SK-N-MC (cell line): Measurements from ENCODE around the gene PTPN14.
A peak's percentile ranks its signal among the peaks of the same experiment; 100 is the strongest.

Experiments used
- DNase-seq: peaks from one replicate; pipeline ENCODE4 v3.0.0-alpha.2; 2011; ENCODE audit warnings: low read depth, low spot score
- H3K27ac ChIP-seq: fragments of 200-600 bp; sonication (generic); 2 replicates; pipeline ENCODE4 v1.5.1; 2016; ENCODE audit warnings: mixed run types
- H3K36me3 ChIP-seq: fragments of 200-600 bp; sonication (generic); 2 replicates; pipeline ENCODE4 v1.6.1; 2017; ENCODE audit warnings: antibody characterized with exemption, low read length, mixed read lengths; ENCODE audit not compliant: insufficient read depth
- H3K4me3 ChIP-seq: fragments of 200-600 bp; sonication (generic); 2 replicates; pipeline ENCODE4 v1.5.1; 2016
- H3K9ac ChIP-seq: fragments of 200-600 bp; sonication (generic); 2 replicates; pipeline ENCODE4 v1.8.0; 2017; ENCODE audit warnings: mixed run types, mixed read lengths; ENCODE audit not compliant: insufficient read length
- H3K9me3 ChIP-seq: fragments of 200-600 bp; sonication (generic); 2 replicates; pipeline ENCODE4 v1.6.1; 2017; ENCODE audit warnings: low read depth, mild to moderate bottlenecking, antibody characterized with exemption, low read length, moderate library complexity, mixed read lengths
- EZH2 ChIP-seq: fragments of 200-600 bp; sonication (generic); IDR thresholded peaks from one replicate; pipeline ENCODE4 v1.6.1; 2017; ENCODE audit warnings: antibody characterized with exemption
- FOXP2 ChIP-seq: optimal IDR thresholded peaks from 2 replicates; pipeline ENCODE3; 2011; ENCODE audit warnings: mild to moderate bottlenecking, moderate library complexity; ENCODE audit not compliant: insufficient read depth; ENCODE audit errors: extremely low read length, control extremely low read depth
- POLR2AphosphoS5 ChIP-seq: IDR thresholded peaks from 2 replicates; pipeline ENCODE4 v1.6.1; 2012; ENCODE audit warnings: mild to moderate bottlenecking, low read depth, low read length, borderline replicate concordance

Gene PTPN14

DNA sequence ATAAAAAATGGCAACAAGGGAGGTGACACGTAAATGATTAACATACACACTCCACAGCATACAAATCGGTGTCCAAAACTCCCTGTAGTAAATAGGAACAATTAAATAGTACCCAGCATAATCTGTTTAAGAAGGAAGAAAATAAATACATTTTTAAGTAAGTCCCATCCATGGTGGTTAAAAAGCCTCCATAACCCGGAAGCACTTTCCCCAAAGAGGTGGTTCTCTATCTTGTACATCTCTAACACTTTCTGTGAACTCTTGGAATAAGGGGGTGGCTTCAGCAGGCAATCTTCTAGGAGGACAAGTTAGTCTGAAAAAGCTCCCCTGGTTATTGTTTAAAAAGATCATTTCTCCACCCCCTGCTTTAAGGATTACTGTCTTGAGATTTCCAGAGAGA is 76.9 kb downstream of the PTPN14 start:
- H3K27ac ChIP-seq = no peak overlapping the region

DNA sequence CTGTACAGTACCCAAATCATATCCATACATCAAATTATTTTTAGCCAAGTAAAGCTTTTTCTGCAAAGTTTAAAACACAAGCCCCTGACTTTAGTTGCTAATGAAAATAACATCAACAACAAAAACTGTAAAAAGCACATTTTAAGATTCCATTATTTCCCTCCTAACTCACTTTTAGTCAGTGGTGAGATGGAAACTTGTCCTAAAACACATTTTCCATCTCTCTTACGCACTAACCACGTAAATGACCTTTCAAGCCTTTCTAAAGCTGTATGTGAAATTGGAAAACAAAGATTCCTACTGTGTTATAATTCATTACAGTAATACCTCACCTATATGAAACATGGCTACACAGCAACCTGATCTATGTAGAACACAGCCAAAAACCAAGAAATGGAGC is 77.5 kb downstream of the PTPN14 start:
- Histone ChIP-seq H3K36me3 (no peaks in the 10 kb centered on the region), H3K9me3 (no peaks in the 10 kb centered on the region), H3K9ac (no peak overlapping the region), H3K27ac (no peak overlapping the region), H3K4me3 (no peak overlapping the region)
- TF ChIP-seq EZH2 = no peak
- TF ChIP-seq FOXP2 = no peak
- no peak for TF ChIP-seq POLR2AphosphoS5
- no peak for DNase-seq

More for the DNA sequence above, 76.9 kb downstream of the PTPN14 start:
- DNase-seq = no peak
- H3K9ac ChIP-seq = no peak overlapping the region
- no peaks in the 10 kb centered on the region for H3K36me3 ChIP-seq
- TF ChIP-seq POLR2AphosphoS5 (no peak), FOXP2 (no peak), EZH2 (no peak)
- no peak overlapping the region for H3K4me3 ChIP-seq
- no peaks in the 10 kb centered on the region for H3K9me3 ChIP-seq

DNA sequence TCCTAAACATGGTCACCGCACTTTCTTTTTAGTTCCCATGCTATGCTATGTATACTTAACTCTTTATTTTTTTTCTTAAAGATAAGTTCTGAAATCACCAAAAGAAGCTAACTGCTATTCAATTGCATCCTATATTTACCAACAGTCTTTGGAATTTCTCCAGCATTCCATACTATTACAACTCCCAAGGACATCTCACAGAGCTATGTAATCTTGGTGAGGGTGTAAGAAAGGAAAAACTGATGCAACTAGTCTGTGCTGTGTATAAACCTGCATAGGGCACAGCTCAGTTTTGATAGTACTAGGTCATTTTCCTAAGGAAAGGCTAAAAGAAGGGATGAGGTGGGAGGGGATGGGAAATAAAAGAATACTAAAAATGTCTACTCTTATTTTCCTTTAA is 78.0 kb downstream of the PTPN14 start:
- Histone ChIP-seq H3K36me3 (no peaks in the 10 kb centered on the region), H3K9ac (no peak overlapping the region), H3K9me3 (no peaks in the 10 kb centered on the region), H3K27ac (no peak overlapping the region), H3K4me3 (no peak overlapping the region)
- no peak for TF ChIP-seq POLR2AphosphoS5
- no peak for TF ChIP-seq EZH2
- no peak for TF ChIP-seq FOXP2
- no peak for DNase-seq

DNA sequence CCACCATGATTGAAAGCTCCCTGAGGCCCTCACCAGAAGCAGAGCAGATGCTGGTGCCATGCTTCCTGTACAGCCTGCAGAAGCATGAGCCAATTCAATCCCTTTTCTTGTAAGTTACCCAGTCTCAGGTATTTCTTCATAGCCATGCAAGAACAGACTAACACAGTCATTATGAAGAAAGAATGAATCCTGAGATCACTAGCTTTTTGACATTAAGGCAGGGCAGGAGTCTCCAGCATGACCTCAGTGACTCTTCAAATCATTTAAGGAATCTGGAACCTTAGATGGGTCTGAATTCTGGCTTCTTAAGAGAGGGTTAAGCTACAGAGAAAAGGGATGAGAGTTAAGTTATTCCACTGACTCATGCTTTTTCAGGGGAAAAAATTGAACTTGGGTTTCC is 79.0 kb downstream of the PTPN14 start:
- no peak overlapping the region for H3K4me3 ChIP-seq
- TF ChIP-seq FOXP2 (no peak), POLR2AphosphoS5 (no peak), EZH2 (no peak)
- no peaks in the 10 kb centered on the region for H3K9me3 ChIP-seq
- H3K27ac ChIP-seq = peak overlapping the region; percentile 42; the same call in 1 of the 2 replicates
- no peaks in the 10 kb centered on the region for H3K36me3 ChIP-seq
- H3K9ac ChIP-seq = no peak overlapping the region
- DNase-seq = no peak

DNA sequence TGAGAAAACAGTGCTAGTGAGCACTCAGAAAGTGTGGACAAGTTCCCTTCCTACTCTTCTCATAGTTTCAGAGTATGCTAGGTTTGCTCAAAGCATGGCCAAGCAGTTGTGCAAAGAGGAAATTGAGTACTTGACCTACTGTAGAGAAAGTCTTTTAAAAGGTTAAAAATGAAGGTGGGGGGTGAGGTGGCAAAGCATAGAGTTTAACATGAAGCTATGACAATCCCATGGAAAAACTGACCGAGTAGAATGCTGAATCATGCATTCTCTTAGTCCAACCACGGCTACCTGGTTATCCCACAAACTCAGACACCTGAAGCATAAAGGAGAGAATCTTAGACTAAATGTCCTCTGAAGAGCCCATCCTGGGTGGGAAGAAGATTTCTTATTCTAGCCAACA is 79.9 kb downstream of the PTPN14 start:
- Histone ChIP-seq H3K4me3 (no peak overlapping the region), H3K36me3 (no peaks in the 10 kb centered on the region), H3K9me3 (no peaks in the 10 kb centered on the region), H3K27ac (no peak overlapping the region), H3K9ac (no peak overlapping the region)
- no peak for DNase-seq
- TF ChIP-seq EZH2 = no peak
- TF ChIP-seq POLR2AphosphoS5 = no peak
- TF ChIP-seq FOXP2 = no peak

DNA sequence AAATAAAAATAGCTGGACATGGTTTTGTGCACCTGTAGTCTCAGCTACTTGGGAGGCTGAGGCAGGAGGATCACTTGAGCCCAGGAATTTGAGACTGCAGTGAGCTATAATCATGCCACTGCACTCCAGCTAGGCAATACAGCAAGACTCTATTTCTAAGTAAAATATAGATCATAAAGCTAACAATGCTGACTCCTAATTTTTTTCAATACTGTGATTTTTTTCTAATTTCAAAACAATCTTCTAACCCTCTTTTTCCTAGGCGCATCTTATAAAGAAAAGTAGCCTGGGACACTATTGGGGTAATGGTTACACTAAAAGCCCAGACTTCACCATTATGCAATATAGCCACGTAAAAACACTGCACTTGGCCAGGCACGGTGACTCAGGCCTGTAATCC is 81.3 kb downstream of the PTPN14 start:
- H3K27ac ChIP-seq = no peak overlapping the region
- H3K36me3 ChIP-seq = no peaks in the 10 kb centered on the region
- TF ChIP-seq POLR2AphosphoS5 = no peak
- no peak for TF ChIP-seq FOXP2
- TF ChIP-seq EZH2 = no peak
- no peak overlapping the region for H3K9ac ChIP-seq
- no peaks in the 10 kb centered on the region for H3K9me3 ChIP-seq
- DNase-seq = no peak
- no peak overlapping the region for H3K4me3 ChIP-seq

DNA sequence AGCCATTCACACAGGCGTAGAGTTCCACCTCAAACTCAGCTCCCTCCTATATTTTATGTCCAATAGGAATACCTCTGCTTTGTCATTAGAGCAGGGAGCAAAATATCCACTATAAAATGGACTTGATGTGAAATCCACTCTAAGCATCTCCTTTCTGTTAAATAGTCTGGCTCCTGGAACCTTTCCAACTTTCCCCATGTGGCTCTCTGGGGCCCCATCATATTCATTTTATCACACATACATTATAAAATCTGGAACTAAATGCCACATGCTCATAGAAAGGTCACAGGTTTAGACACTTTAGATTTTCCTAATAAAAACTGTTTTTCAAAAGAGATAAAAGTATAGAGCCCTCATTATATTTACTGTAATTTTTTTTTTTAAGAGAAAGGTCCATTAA is 82.1 kb downstream of the PTPN14 start:
- DNase-seq = no peak

DNA sequence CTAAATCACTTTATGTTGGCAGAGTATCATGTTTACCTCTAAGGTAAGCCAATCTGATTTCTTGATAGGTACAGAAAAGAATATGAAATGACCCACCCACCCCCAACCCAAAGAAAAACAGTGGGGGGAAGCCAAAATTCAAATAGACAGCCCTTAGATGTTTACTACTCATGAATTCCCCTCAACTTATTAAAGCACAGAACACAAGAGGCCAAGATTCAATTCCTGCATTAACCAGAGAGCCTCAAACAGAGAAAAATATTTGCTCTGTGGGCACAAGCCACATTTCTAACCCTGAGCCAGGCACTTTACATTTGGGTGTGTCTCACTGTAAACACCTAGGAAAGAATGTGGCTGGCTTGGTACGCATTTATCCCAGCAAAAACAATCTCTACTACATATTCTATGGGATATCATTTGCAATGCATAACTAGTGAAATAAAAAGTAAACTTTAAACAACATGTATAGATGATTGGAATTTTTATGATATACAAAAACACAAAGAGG is 84.3 kb downstream of the PTPN14 start:
- H3K4me3 ChIP-seq = no peak overlapping the region; the same call in none of the 2 replicates
- H3K27ac ChIP-seq = peak overlapping the region; percentile 42; the same call in 1 of the 2 replicates
- TF ChIP-seq POLR2AphosphoS5 (no peak), EZH2 (no peak), FOXP2 (no peak)
- H3K9me3 ChIP-seq = no peaks in the 10 kb centered on the region
- no peak for DNase-seq
- no peaks in the 10 kb centered on the region for H3K36me3 ChIP-seq
- peak overlapping the region; percentile 29 for H3K9ac ChIP-seq

More for the DNA sequence above, 82.1 kb downstream of the PTPN14 start:
- Histone ChIP-seq H3K27ac (no peak overlapping the region), H3K9ac (no peak overlapping the region), H3K9me3 (no peaks in the 10 kb centered on the region), H3K4me3 (no peak overlapping the region), H3K36me3 (no peaks in the 10 kb centered on the region)
- TF ChIP-seq FOXP2 (no peak), POLR2AphosphoS5 (no peak), EZH2 (no peak)
